Hematopoietic multipotent progenitor cell treated with erythropoietin and hydrocortisone succinate and interleukin-3 and kit ligand, for 17 days (in vitro differentiated cells): ENCODE measurements around the gene RFX8.

Experiments
- DNase-seq: peaks from one replicate; pipeline ENCODE4 v3.0.0-alpha.2; 2015; ENCODE audit warnings: low spot score

RFX8 gene

GRCh38 chr2:101410114-101410513 is 64.8 kb downstream of the RFX8 start:
- no peak for DNase-seq

- no peak for DNase-seq
Observed at GRCh38 chr2:101409699-101410098, 65.2 kb downstream of the RFX8 start.

- no peak for DNase-seq
Observed at GRCh38 chr2:101408925-101409324, 66.0 kb downstream of the RFX8 start.

- no peak for DNase-seq
Observed at GRCh38 chr2:101405351-101405899, 69.5 kb downstream of the RFX8 start.

GRCh38 chr2:101403745-101404144 is 71.2 kb downstream of the RFX8 start:
- no peak for DNase-seq

GRCh38 chr2:101402630-101403029 is 72.3 kb downstream of the RFX8 start:
- DNase-seq, result no peak

- no peak for DNase-seq
Observed at GRCh38 chr2:101401906-101402305, 73.0 kb downstream of the RFX8 start.

- DNase-seq, result no peak
Observed at GRCh38 chr2:101401326-101401665, 73.6 kb downstream of the RFX8 start.

- no peak for DNase-seq
Observed at GRCh38 chr2:101400506-101401325, 74.2 kb downstream of the RFX8 start.

- no peak for DNase-seq
Observed at GRCh38 chr2:101400048-101400447, 74.9 kb downstream of the RFX8 start.

- DNase-seq, result no peak
Observed at GRCh38 chr2:101399021-101399799, 75.7 kb downstream of the RFX8 start.

- DNase-seq, result no peak
Observed at GRCh38 chr2:101398116-101398821, 76.6 kb downstream of the RFX8 start.

- DNase-seq, result no peak
Observed at GRCh38 chr2:101396316-101396717, 78.6 kb downstream of the RFX8 start.

GRCh38 chr2:101395545-101396315 is 79.2 kb downstream of the RFX8 start:
- no peak for DNase-seq

- DNase-seq, result no peak
Observed at GRCh38 chr2:101388232-101388631, 86.7 kb downstream of the RFX8 start.

GRCh38 chr2:101387151-101387834 is 87.6 kb downstream of the RFX8 start, which contains the start of gene CREG2:
TSS of gene CREG2 (minus strand) at chr2:101387503. CDS start at chr2:101387457, 46 bp downstream.
- no peak for DNase-seq

GRCh38 chr2:101386599-101387150 is 88.2 kb downstream of the RFX8 start:
- DNase-seq, result no peak

GRCh38 chr2:101383016-101383541 is 91.8 kb downstream of the RFX8 start:
- DNase-seq, result no peak

- no peak for DNase-seq
Observed at GRCh38 chr2:101382442-101382841, 92.5 kb downstream of the RFX8 start.

- DNase-seq, result no peak
Observed at GRCh38 chr2:101380376-101380775, 94.5 kb downstream of the RFX8 start.
